Measurements from ENCODE around the gene AQP4. TPM values are rescaled to one million over a fixed set of nuclear protein-coding genes. Genes with fewer than 3 reads are reported as not detected.

Gene AQP4
- total and polyA plus RNA-seq, 2 experiments from 2014 or later = 0.12 TPM; not detected in 1

GRCh38 chr18:26901020-26901419 is 35.5 kb upstream of the AQP4 start:
- Histone ChIP-seq H3K9me3 (ENCODE audit: low read depth) (no peaks in the 10 kb centered on the region), H3K36me3 (no peaks in the 10 kb centered on the region), H3K27me3 (no peaks in the 10 kb centered on the region), H3K4me3 (no peak overlapping the region), H3K27ac (no peak overlapping the region), H3K4me1 (ENCODE audit: low read depth) (no peaks in the 10 kb centered on the region)
- TF ChIP-seq CTCF (IDR thresholded peaks at IDR 0.05; ENCODE audit: low read depth, low read length) = no peak
- no peak for DNase-seq (ENCODE audit: low read depth in 1 of 2, low spot score in 1 of 2)

- no peaks in the 10 kb centered on the region for H3K9me3 ChIP-seq (ENCODE audit: low read depth)
- H3K4me3 ChIP-seq = no peak overlapping the region
- no peaks in the 10 kb centered on the region for H3K36me3 ChIP-seq
- H3K27ac ChIP-seq = no peak overlapping the region
- no peak for TF ChIP-seq CTCF (IDR thresholded peaks at IDR 0.05; ENCODE audit: low read depth, low read length)
- H3K4me1 ChIP-seq (ENCODE audit: low read depth) = no peaks in the 10 kb centered on the region
- DNase-seq (ENCODE audit: low read depth in 1 of 2, low spot score in 1 of 2) = no peak
- no peaks in the 10 kb centered on the region for H3K27me3 ChIP-seq
These were observed 28.9 kb upstream of the AQP4 start for GRCh38 chr18:26894426-26894825.

GRCh38 chr18:26893996-26894395 is 28.5 kb upstream of the AQP4 start:
- no peaks in the 10 kb centered on the region for H3K36me3 ChIP-seq
- H3K27me3 ChIP-seq = peaks cover under 1% of the 10 kb centered on the region
- no peak overlapping the region for H3K4me3 ChIP-seq
- H3K4me1 ChIP-seq (ENCODE audit: low read depth) = no peaks in the 10 kb centered on the region
- DNase-seq (ENCODE audit: low read depth in 1 of 2, low spot score in 1 of 2) = no peak
- H3K9me3 ChIP-seq (ENCODE audit: low read depth) = no peaks in the 10 kb centered on the region
- TF ChIP-seq CTCF (IDR thresholded peaks at IDR 0.05; ENCODE audit: low read depth, low read length) = no peak
- no peak overlapping the region for H3K27ac ChIP-seq

- no peaks in the 10 kb centered on the region for H3K36me3 ChIP-seq
- H3K4me1 ChIP-seq (ENCODE audit: low read depth) = no peaks in the 10 kb centered on the region
- no peak for TF ChIP-seq CTCF (IDR thresholded peaks at IDR 0.05; ENCODE audit: low read depth, low read length)
- H3K27ac ChIP-seq = no peak overlapping the region
- H3K27me3 ChIP-seq = peaks cover 41% of the 10 kb centered on the region
- H3K9me3 ChIP-seq (ENCODE audit: low read depth) = no peaks in the 10 kb centered on the region
- H3K4me3 ChIP-seq = no peak overlapping the region
- DNase-seq (ENCODE audit: low read depth in 1 of 2, low spot score in 1 of 2) = no peak
These were observed 22.8 kb upstream of the AQP4 start for GRCh38 chr18:26888259-26888658.

GRCh38 chr18:26875040-26875654 is 9.6 kb upstream of the AQP4 start:
- no peak for DNase-seq (ENCODE audit: low read depth in 1 of 2, low spot score in 1 of 2)
- H3K9me3 ChIP-seq (ENCODE audit: low read depth) = no peaks in the 10 kb centered on the region
- H3K36me3 ChIP-seq = no peaks in the 10 kb centered on the region
- H3K27me3 ChIP-seq = no peaks in the 10 kb centered on the region
- no peak for TF ChIP-seq CTCF (IDR thresholded peaks at IDR 0.05; ENCODE audit: low read depth, low read length)
- H3K27ac ChIP-seq = no peak overlapping the region
- H3K4me1 ChIP-seq (ENCODE audit: low read depth) = no peaks in the 10 kb centered on the region
- no peak overlapping the region for H3K4me3 ChIP-seq
